GM19035 (cell line): ENCODE measurements around the gene XAGE1A.
"Not testable (repeated sequence)": the region's sequence is repeated elsewhere in the genome, so short reads cannot be mapped to it uniquely, and the experiment has no call there.

Source experiments
- ATAC-seq: cut with Tn5 transposase; IDR thresholded peaks from one replicate; pipeline ENCODE4 v1.9.1; 2021; ENCODE audit not compliant: unreplicated experiment

XAGE1A gene

GRCh38 chrX:52495545-52496418 lies at the start of gene XAGE1A:
XAGE1A (plus strand) TSS chrX:52495808; CDS start chrX:52497362, 1,554 bp downstream.
- not testable (repeated sequence) for ATAC-seq

- ATAC-seq, result not testable (repeated sequence)
Measured at GRCh38 chrX:52452031-52452430, 43.6 kb upstream of the XAGE1A start.

- ATAC-seq, result not testable (repeated sequence)
Measured at GRCh38 chrX:52471301-52471700, 24.3 kb upstream of the XAGE1A start.

GRCh38 chrX:52496419-52496772 lies 788 bp downstream of the XAGE1A start:
- ATAC-seq, result not testable (repeated sequence)

GRCh38 chrX:52501362-52501761 lies 5.8 kb downstream of the XAGE1A start:
- not testable (repeated sequence) for ATAC-seq

GRCh38 chrX:52504551-52504950 lies 8.9 kb downstream of the XAGE1A start:
- ATAC-seq, result no peak

GRCh38 chrX:52507331-52507730 lies 11.7 kb downstream of the XAGE1A start:
- no peak for ATAC-seq

- no peak for ATAC-seq
Measured at GRCh38 chrX:52509916-52510315, 14.3 kb downstream of the XAGE1A start.

GRCh38 chrX:52511126-52511525 lies 15.5 kb downstream of the XAGE1A start:
- not testable (repeated sequence) for ATAC-seq

GRCh38 chrX:52516110-52516986 lies 20.7 kb downstream of the XAGE1A start:
- ATAC-seq, result not testable (repeated sequence)

- ATAC-seq, result not testable (repeated sequence)
Measured at GRCh38 chrX:52516987-52517325, 21.3 kb downstream of the XAGE1A start, which contains the start of gene XAGE1B. XAGE1B (minus strand) TSS chrX:52517063; CDS start chrX:52515527, 1,536 bp downstream.

GRCh38 chrX:52541051-52541450 lies 45.4 kb downstream of the XAGE1A start:
- ATAC-seq, result not testable (repeated sequence)

GRCh38 chrX:52542311-52542710 lies 46.7 kb downstream of the XAGE1A start:
- ATAC-seq, result no peak

GRCh38 chrX:52544147-52544840 lies 48.7 kb downstream of the XAGE1A start:
- ATAC-seq, result no peak

- not testable (repeated sequence) for ATAC-seq
Measured at GRCh38 chrX:52548769-52549168, 53.2 kb downstream of the XAGE1A start.
